ENCODE data around the gene CDK16.

The CDK16 gene

DNA sequence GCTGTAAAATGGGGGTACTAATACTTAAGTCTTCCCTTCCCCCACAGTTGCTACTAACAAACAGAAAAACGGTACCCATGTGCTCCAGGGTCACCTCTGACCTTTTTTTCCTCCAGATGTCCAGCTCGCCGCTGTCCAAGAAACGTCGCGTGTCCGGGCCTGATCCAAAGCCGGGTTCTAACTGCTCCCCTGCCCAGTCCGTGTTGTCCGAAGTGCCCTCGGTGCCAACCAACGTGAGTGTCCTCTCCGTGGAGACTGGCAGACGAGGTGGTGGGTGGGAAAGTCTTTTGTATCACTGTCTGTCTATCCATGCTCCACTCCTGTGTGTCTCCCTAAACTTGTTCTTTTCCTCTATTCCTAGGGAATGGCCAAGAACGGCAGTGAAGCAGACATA is 19.8 kb upstream of the CDK16 start:
- DNase-seq (ENCODE audit: low read depth in 2 of 2), result no peak
- H3K4me3 ChIP-seq (replicated peaks in 1 of 2; ENCODE audit: low read depth in 2 of 2, low read length in 2 of 2), result no peak overlapping the region
- TF ChIP-seq CTCF (IDR thresholded peaks at IDR 0.05; ENCODE audit: low read depth, low read length), result no peak

GRCh38 chrX:47199286-47199685 is 19.2 kb upstream of the CDK16 start:
- no peak overlapping the region for H3K4me3 ChIP-seq (replicated peaks in 1 of 2; ENCODE audit: low read depth in 2 of 2, low read length in 2 of 2)
- TF ChIP-seq CTCF (IDR thresholded peaks at IDR 0.05; ENCODE audit: low read depth, low read length), result no peak
- DNase-seq (ENCODE audit: low read depth in 2 of 2), result no peak

DNA sequence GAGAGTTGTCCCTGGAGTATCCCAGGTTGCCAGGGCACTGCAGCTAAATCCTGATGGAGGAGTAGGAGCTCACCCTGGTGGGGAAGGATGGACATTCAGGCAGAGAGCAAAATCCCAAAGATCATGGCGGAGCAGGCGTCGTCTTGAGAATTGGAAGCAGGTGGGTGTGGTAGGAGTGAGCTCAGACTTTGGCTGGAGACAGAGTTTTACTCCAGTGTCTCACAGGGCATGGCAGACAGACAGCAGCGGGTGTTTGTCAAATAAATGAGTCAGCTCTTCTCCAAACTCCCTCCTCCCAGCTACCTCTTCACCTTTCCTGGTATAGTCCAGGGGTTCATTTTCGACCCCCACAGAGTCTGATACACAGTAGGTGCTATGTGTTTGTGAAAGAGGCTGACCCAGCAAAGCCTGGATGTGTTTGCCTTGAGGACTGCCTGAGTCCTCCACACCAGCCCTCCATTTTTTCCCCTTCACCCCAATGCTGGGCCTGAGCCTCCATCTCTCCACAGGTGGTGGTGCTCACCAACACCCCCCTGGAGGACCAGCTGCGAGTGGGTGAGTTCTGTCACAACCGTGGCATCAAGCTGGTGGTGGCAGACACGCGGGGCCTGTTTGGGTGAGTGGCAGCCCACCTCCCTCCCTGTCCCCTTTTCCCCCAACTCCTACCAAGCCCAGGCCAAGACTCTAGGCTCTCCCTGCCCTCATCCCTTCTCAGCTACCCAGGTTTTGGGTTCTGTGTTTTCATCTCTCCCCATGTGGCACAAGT is 17.9 kb upstream of the CDK16 start:
- TF ChIP-seq CTCF (IDR thresholded peaks at IDR 0.05; ENCODE audit: low read depth, low read length), result peak; percentile 20
- H3K4me3 ChIP-seq (replicated peaks in 1 of 2; ENCODE audit: low read depth in 2 of 2, low read length in 2 of 2), result no peak overlapping the region
- DNase-seq (ENCODE audit: low read depth in 2 of 2), result peak; percentile 59 to 81

DNA sequence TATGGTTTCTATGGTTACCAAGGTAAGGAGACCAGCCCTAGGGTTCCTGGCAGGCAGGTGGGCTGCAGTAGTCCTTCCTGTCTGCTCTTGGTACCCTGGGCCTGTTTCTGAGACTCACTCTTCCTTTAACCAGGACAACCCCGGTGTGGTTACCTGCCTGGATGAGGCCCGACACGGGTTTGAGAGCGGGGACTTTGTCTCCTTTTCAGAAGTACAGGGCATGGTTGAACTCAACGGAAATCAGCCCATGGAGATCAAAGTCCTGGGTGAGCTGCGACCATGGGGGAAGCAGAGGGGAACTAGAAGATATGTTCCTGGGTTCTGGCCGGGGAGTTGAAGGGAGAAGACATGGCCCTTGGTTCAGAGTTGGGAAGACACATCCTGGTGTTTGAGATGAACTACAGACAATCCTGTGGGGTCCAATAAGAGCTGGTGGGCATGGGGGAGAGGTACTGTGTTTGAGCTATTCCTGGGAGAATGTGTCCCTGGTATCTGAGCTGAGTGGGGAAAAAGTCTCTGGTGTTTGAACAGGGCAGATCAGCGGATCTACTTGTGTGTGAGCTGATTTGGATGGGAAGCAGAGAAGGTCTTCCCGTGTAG is 17.0 kb upstream of the CDK16 start:
- no peak for DNase-seq (ENCODE audit: low read depth in 2 of 2)
- H3K4me3 ChIP-seq (replicated peaks in 1 of 2; ENCODE audit: low read depth in 2 of 2, low read length in 2 of 2), result no peak overlapping the region
- TF ChIP-seq CTCF (IDR thresholded peaks at IDR 0.05; ENCODE audit: low read depth, low read length), result no peak

- no peak for DNase-seq (ENCODE audit: low read depth in 2 of 2)
- no peak overlapping the region for H3K4me3 ChIP-seq (replicated peaks in 1 of 2; ENCODE audit: low read depth in 2 of 2, low read length in 2 of 2)
- TF ChIP-seq CTCF (IDR thresholded peaks at IDR 0.05; ENCODE audit: low read depth, low read length), result no peak
Measured at GRCh38 chrX:47202316-47202715, 16.2 kb upstream of the CDK16 start.

- H3K4me3 ChIP-seq (replicated peaks in 1 of 2; ENCODE audit: low read depth in 2 of 2, low read length in 2 of 2), result no peak overlapping the region
- TF ChIP-seq CTCF (IDR thresholded peaks at IDR 0.05; ENCODE audit: low read depth, low read length), result no peak
- no peak for DNase-seq (ENCODE audit: low read depth in 2 of 2)
Measured at GRCh38 chrX:47202877-47203276, 15.6 kb upstream of the CDK16 start.
